ENCODE data around the gene PIK3CB.
A peak's percentile ranks its signal among the peaks of the same experiment; 100 is the strongest.
"Not testable (repeated sequence)": the region's sequence is repeated elsewhere in the genome, so short reads cannot be mapped to it uniquely, and the experiment has no call there.

PIK3CB gene

GRCh38 chr3:138845181-138845601 is 10.5 kb upstream of the PIK3CB start:
- CTCF ChIA-PET = interaction anchor here (0.7 to 1.0 kb wide), 2 partner anchors 70 to 426 kb away, joined by 3 to 4 read pairs; no protein-coding TSS in a partner anchor

GRCh38 chr3:138842483-138843188 is 7.9 kb upstream of the PIK3CB start:
- ChIA-PET CTCF (interaction anchor here (0.7 to 1.4 kb wide), 4 partner anchors 25 to 112 kb away, joined by 3 to 4 read pairs (median 4); no protein-coding TSS in a partner anchor), POLR2A (ENCODE audit: low non-redundant PET) (no interaction called here)
- no peak overlapping the region for H3K27ac ChIP-seq
- no peak for DNase-seq (ENCODE audit: low spot score)
- TF ChIP-seq, protein P1, sequence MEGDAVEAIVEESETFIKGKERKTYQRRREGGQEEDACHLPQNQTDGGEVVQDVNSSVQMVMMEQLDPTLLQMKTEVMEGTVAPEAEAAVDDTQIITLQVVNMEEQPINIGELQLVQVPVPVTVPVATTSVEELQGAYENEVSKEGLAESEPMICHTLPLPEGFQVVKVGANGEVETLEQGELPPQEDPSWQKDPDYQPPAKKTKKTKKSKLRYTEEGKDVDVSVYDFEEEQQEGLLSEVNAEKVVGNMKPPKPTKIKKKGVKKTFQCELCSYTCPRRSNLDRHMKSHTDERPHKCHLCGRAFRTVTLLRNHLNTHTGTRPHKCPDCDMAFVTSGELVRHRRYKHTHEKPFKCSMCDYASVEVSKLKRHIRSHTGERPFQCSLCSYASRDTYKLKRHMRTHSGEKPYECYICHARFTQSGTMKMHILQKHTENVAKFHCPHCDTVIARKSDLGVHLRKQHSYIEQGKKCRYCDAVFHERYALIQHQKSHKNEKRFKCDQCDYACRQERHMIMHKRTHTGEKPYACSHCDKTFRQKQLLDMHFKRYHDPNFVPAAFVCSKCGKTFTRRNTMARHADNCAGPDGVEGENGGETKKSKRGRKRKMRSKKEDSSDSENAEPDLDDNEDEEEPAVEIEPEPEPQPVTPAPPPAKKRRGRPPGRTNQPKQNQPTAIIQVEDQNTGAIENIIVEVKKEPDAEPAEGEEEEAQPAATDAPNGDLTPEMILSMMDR (conservative IDR thresholded peaks at IDR 0.05; ENCODE audit: low read depth) = no peak

More at GRCh38 chr3:138845181-138845601, 10.5 kb upstream of the PIK3CB start:
- TF ChIP-seq, protein P1 (conservative IDR thresholded peaks at IDR 0.05; ENCODE audit: low read depth) = no peak
- no peak overlapping the region for H3K27ac ChIP-seq
- POLR2A ChIA-PET (ENCODE audit: low non-redundant PET) = no interaction called here
- no peak for DNase-seq (ENCODE audit: low spot score)

- H3K27ac ChIP-seq; POLR2A ChIA-PET (ENCODE audit: low non-redundant PET); DNase-seq (ENCODE audit: low spot score): not testable (repeated sequence)
- CTCF ChIA-PET = interaction anchor here (1.1 kb wide), 1 partner anchor 78 kb away, joined by 6 read pairs; no protein-coding TSS in a partner anchor
Measured at GRCh38 chr3:138838385-138838784, 3.7 kb upstream of the PIK3CB start.

- CTCF ChIA-PET = interaction anchor here (0.6 to 1.2 kb wide), 3 partner anchors 62 to 101 kb away, joined by 3 to 5 read pairs (median 3); no protein-coding TSS in a partner anchor
- peak overlapping the region; percentile 94 for H3K27ac ChIP-seq
- POLR2A ChIA-PET (ENCODE audit: low non-redundant PET); DNase-seq (ENCODE audit: low spot score): not testable (repeated sequence)
Measured at GRCh38 chr3:138835846-138836245, 1.1 kb upstream of the PIK3CB start.

DNA sequence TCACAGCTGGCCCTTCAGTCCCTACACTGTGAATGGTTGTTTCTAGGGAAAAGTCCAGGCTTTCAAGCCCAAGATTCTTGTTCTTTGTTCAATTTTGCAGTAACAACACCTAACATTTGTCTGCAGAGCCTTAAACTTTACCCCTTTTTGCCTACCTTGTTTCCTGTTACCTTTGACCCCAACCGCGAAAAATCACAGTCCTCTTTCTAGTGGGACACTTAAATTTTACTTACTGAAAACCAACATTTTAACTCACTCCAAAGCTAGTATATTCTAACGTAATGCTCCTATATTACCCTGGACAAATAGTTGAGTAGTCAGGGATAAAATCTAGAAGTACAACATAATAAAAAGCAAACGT is 649 bp upstream of the PIK3CB start:
- no peak for DNase-seq (ENCODE audit: low spot score)
- H3K27ac ChIP-seq = peak overlapping the region; percentile 94
- CTCF ChIA-PET = interaction anchor here (1.2 kb wide), 1 partner anchor 62 kb away, joined by 5 read pairs; no protein-coding TSS in a partner anchor
- POLR2A ChIA-PET (ENCODE audit: low non-redundant PET) = no interaction called here
- TF ChIP-seq, protein P1 (conservative IDR thresholded peaks at IDR 0.05; ENCODE audit: low read depth) = no peak

- H3K27ac ChIP-seq = peak overlapping the region; percentile 94
- POLR2A ChIA-PET (ENCODE audit: low non-redundant PET) = interaction anchor here (0.6 to 0.7 kb wide), 2 partner anchors 82 to 91 kb away, joined by 3 to 4 read pairs; no protein-coding TSS in a partner anchor
- DNase-seq (ENCODE audit: low spot score) = peak; percentile 34
Measured at GRCh38 chr3:138833899-138834595, 681 bp downstream of the PIK3CB start.

DNA sequence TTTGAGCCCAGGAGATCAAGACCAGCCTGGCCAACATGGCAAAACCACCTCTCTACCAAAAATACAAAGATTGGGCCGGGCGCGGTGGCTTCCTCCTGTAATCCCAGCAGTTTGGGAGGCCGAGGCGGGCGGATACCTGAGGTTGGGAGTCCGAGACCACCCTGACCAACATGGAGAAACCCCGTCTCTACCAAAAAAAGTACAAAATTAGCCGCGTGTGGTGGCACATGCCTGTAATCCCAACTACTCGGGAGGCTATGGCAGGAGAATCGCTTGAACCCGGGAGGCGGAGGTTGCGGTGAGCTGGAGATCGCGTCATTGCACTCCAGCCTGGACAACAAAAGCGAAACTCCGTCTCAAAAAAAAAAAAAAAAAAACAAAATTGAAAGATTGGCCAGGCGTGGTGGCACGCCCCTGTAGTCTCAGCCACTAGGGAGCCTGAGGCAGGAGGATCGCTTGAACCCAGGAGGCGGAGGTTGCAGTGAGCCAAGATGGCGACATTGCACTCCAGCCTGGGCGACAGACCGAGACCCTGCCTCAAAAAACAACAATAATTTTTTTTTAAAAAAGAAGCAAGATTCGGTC is 2.2 kb downstream of the PIK3CB start:
- CTCF ChIA-PET; POLR2A ChIA-PET (ENCODE audit: low non-redundant PET); DNase-seq (ENCODE audit: low spot score); H3K27ac ChIP-seq: not testable (repeated sequence)

More at GRCh38 chr3:138833899-138834595, 681 bp downstream of the PIK3CB start:
- CTCF ChIA-PET = interaction anchor here (0.7 to 1.3 kb wide), 4 partner anchors 47 to 555 kb away, joined by 3 to 6 read pairs (median 4); partner anchors contain the start of gene COPB2
- TF ChIP-seq, protein P1 (conservative IDR thresholded peaks at IDR 0.05; ENCODE audit: low read depth) = peak; percentile 19; the same call in 1 of the 2 replicates

Measured in RWPE1 (cell line).